CD4-positive, alpha-beta T cell (primary cell): ENCODE measurements around the gene PHF21B. TPM values are rescaled to one million over a fixed set of nuclear protein-coding genes. Genes with fewer than 3 reads are reported as not detected.

Experiments
- ATAC-seq: fragments of 200-7000 bp; cut with Tn5 transposase; one replicate; pipeline ENCODE4 v1.10.0; 2022; ENCODE audit warnings: mild to moderate bottlenecking; ENCODE audit not compliant: poor library complexity
- CTCF ChIA-PET: fragments of 350-600 bp; sonication (Branson Sonifier 250); formaldehyde crosslinking; loops from one replicate; lab custom pipeline; 2021; ENCODE audit warnings: antibody characterized with exemption, inconsistent platforms; lab: Charles Lee
- POLR2A ChIA-PET: fragments of 350-600 bp; sonication (Branson Sonifier 250); formaldehyde crosslinking; loops from one replicate; lab custom pipeline; 2021; ENCODE audit warnings: antibody characterized with exemption, inconsistent platforms; lab: Charles Lee
- DNase-seq, 14 experiments: peaks; one replicate each; pipeline ENCODE4 v3.0.0-alpha.2; 2013 to 2020; ENCODE audit warnings: mixed read lengths in 2 of 14
- H3K27ac ChIP-seq, 2 donors: one replicate each; pipeline versions ENCODE4 v1.5.1 to v1.7.0; 2013; ENCODE audit warnings: low read length in 2 of 2, low read depth in 1 of 2, mild to moderate bottlenecking in 1 of 2
- H3K27me3 ChIP-seq, 2 experiments: 1 replicate in 1 of 2; 2 replicates in 1 of 2; pipeline versions ENCODE4 v1.6.1 to v1.7.0; 2013; ENCODE audit warnings: low read length in 2 of 2, control low read depth in 1 of 2, mild to moderate bottlenecking in 1 of 2, moderate library complexity in 1 of 2; ENCODE audit not compliant: insufficient read depth in 2 of 2, control insufficient read depth in 1 of 2
- H3K36me3 ChIP-seq: one replicate; pipeline ENCODE4 v1.6.1; 2013; ENCODE audit warnings: low read length, control low read depth; ENCODE audit not compliant: insufficient read depth
- H3K4me1 ChIP-seq: one replicate; pipeline ENCODE4 v1.6.1; 2013; ENCODE audit warnings: low read length, control low read depth; ENCODE audit not compliant: insufficient read depth
- H3K4me3 ChIP-seq: one replicate; pipeline ENCODE4 v1.5.1; 2013; ENCODE audit warnings: mild to moderate bottlenecking, low read length, moderate library complexity
- H3K9me3 ChIP-seq, 2 experiments: 1 replicate in 1 of 2; 2 replicates in 1 of 2; pipeline versions ENCODE4 v1.6.1 to v1.7.0; 2013; ENCODE audit warnings: low read length in 2 of 2, mild to moderate bottlenecking in 2 of 2, control low read depth in 1 of 2, moderate library complexity in 1 of 2; ENCODE audit not compliant: control insufficient read depth in 1 of 2, insufficient read depth in 1 of 2
- H3K27ac Mint-ChIP-seq: one replicate; pipeline ENCODE4 v1.8.0; 2020; ENCODE audit warnings: mixed read lengths
- H3K27me3 Mint-ChIP-seq: one replicate; pipeline ENCODE4 v1.8.0; 2021; ENCODE audit warnings: mixed read lengths
- H3K36me3 Mint-ChIP-seq: one replicate; pipeline ENCODE4 v1.8.0; 2021; ENCODE audit warnings: low read depth, mixed read lengths
- H3K4me1 Mint-ChIP-seq: one replicate; pipeline ENCODE4 v1.8.0; 2021; ENCODE audit warnings: low read depth, mixed read lengths
- H3K4me3 Mint-ChIP-seq: one replicate; pipeline ENCODE4 v1.8.0; 2020; ENCODE audit warnings: mild to moderate bottlenecking, mixed read lengths
- H3K9me3 Mint-ChIP-seq: one replicate; pipeline ENCODE4 v1.8.0; 2020; ENCODE audit warnings: mixed read lengths
- intact Hi-C, 2 experiments: fragments of 100-400 bp; cut with DNase I in 1 of 2; cut with micrococcal nuclease in 1 of 2; formaldehyde crosslinking; loops; one replicate each; pipeline versions ENCODE4 v1.15.1 to v1.9.0; 2023 to 2025; cut with DNase I, micrococcal nuclease
- total RNA-seq, 174 experiments: library from RNA in 2 of 174; stranded (reverse) in 2 of 174; gene quantifications; one replicate each; pipeline ENCODE4 v1.2.3 and lab custom pipeline; 2021 to 2026
- TF ChIP-seq, protein P1 (sequence below): fragments of 200-600 bp; IDR thresholded peaks from one replicate; pipeline ENCODE4 v1.8.0; 2022; ENCODE audit warnings: antibody characterized with exemption, mild to moderate bottlenecking

PHF21B gene
- total RNA-seq, 2 experiments from 2014 or later, result not detected

DNA sequence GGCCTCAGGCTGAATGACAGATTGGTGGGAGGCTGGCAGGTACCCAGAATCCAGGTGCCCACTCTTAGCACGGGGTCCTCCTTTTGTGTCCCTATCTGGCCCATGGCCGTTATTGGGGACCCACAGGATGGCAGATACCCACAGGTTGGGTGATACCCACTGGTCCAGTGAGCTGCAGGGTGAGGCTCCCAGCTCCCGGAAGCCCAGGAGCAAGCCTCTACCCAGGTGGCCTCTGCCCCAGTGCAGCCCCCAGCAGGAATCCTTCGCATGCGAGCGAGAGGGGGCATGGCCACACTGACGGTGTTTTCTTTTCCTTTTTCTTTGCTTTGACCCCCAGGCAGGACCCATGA is 116.1 kb downstream of the PHF21B start:
- H3K36me3 ChIP-seq, result no peaks in the 10 kb centered on the region
- no peaks in the 10 kb centered on the region for H3K27me3 ChIP-seq
- intact Hi-C loops, result no loop called here
- ChIA-PET CTCF (no interaction called here), POLR2A (no interaction called here)
- no peak overlapping the region for H3K27ac ChIP-seq
- H3K36me3 Mint-ChIP-seq, result no peaks in the 10 kb centered on the region
- H3K9me3 Mint-ChIP-seq, result no peaks in the 10 kb centered on the region
- TF ChIP-seq, protein P1, sequence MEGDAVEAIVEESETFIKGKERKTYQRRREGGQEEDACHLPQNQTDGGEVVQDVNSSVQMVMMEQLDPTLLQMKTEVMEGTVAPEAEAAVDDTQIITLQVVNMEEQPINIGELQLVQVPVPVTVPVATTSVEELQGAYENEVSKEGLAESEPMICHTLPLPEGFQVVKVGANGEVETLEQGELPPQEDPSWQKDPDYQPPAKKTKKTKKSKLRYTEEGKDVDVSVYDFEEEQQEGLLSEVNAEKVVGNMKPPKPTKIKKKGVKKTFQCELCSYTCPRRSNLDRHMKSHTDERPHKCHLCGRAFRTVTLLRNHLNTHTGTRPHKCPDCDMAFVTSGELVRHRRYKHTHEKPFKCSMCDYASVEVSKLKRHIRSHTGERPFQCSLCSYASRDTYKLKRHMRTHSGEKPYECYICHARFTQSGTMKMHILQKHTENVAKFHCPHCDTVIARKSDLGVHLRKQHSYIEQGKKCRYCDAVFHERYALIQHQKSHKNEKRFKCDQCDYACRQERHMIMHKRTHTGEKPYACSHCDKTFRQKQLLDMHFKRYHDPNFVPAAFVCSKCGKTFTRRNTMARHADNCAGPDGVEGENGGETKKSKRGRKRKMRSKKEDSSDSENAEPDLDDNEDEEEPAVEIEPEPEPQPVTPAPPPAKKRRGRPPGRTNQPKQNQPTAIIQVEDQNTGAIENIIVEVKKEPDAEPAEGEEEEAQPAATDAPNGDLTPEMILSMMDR, result no peak
- H3K4me1 Mint-ChIP-seq, result no peaks in the 10 kb centered on the region
- DNase-seq, result peak in 1 of 14 experiments; percentile 23
- H3K4me3 ChIP-seq, result no peak overlapping the region
- H3K27me3 Mint-ChIP-seq, result no peaks in the 10 kb centered on the region
- no peak overlapping the region for H3K4me3 Mint-ChIP-seq
- no peaks in the 10 kb centered on the region for H3K4me1 ChIP-seq
- ATAC-seq, result no peak
- H3K27ac Mint-ChIP-seq, result no peak overlapping the region
- H3K9me3 ChIP-seq, result peaks cover 0 to 4% of the 10 kb centered on the region in 2 experiments

DNA sequence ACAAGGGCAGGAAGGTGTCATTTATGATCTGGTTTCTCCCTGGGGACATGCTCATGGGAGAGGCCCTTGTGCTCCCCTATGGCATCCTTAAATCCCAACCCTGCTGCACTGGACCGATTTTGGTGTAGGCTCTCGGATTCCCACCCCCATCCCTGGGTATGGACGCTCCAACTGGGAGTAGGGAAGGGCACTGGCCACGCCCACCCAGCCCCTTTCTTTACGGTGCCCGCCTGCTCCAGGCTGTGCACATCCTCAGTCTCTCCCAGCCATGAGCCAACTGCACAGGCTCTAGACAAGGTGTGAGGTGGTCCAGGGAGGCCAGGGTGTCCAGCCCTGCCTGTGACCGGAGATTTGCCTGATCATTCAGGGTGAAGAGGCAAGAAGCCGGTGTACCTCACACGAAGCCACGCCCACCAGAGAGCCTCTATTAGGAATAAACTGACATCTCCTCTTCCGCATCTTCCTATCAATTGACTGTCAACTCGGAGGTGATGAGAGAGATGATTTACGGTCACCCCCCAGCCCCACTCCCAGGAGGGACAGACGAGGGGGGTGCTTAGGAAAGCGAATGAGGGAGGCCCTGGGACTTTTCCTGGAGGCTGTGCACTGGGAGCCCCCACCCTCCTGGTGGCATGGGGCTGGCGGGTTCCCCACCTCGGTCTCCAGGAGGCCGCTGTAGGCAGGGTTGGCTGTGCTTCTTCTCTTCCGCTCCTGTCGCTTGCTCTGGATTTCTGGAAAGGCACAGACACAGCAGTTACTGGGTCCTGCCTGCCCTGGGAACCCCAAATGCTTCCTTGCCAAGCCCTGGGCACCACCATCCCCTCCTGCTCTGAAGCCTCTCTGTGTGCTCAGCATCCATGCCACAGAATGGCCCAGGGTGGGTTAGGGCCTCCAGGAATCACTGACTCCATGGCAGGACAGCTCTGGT is 116.7 kb downstream of the PHF21B start:
- Histone ChIP-seq H3K4me1 (no peaks in the 10 kb centered on the region), H3K36me3 (no peaks in the 10 kb centered on the region), H3K4me3 (no peak overlapping the region), H3K27ac (no peak overlapping the region), H3K9me3 (peaks cover 0 to 1% of the 10 kb centered on the region in 2 experiments), H3K27me3 (no peaks in the 10 kb centered on the region)
- Mint-ChIP-seq H3K4me3 (no peak overlapping the region), H3K4me1 (no peaks in the 10 kb centered on the region), H3K36me3 (no peaks in the 10 kb centered on the region), H3K27ac (no peak overlapping the region), H3K27me3 (no peaks in the 10 kb centered on the region), H3K9me3 (no peaks in the 10 kb centered on the region)
- TF ChIP-seq, protein P1, result no peak
- CTCF ChIA-PET, result no interaction called here
- no peak for ATAC-seq
- DNase-seq, result peak in 1 of 14 experiments; percentile 19
- intact Hi-C loops, result no loop called here
- POLR2A ChIA-PET, result no interaction called here

DNA sequence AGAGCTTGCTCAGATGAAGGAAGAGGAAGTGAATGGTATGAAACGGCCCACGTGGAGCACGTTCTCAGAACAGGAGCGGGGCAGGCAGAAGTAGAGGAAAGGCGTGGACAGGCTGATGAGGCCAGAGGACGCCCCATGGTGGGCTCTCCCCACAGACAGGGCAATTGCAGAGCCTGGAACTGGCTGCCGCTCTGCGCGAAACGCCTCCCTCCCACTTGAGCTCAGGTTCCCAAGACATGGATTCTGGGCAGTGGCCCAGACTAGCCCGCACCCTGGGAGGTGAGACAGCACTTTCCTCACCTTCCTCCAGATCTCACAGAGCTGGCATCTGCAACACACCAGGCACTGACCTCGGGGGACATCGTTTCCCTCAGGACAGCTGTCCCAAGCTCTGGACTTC is 117.6 kb downstream of the PHF21B start:
- Mint-ChIP-seq H3K9me3 (no peaks in the 10 kb centered on the region), H3K36me3 (no peaks in the 10 kb centered on the region), H3K4me3 (no peak overlapping the region), H3K27me3 (no peaks in the 10 kb centered on the region), H3K27ac (no peak overlapping the region), H3K4me1 (no peaks in the 10 kb centered on the region)
- Histone ChIP-seq H3K27me3 (no peaks in the 10 kb centered on the region), H3K9me3 (no peaks in the 10 kb centered on the region), H3K36me3 (no peaks in the 10 kb centered on the region), H3K4me1 (no peaks in the 10 kb centered on the region), H3K27ac (no peak overlapping the region), H3K4me3 (no peak overlapping the region)
- ChIA-PET POLR2A (no interaction called here), CTCF (no interaction called here)
- intact Hi-C loops, result no loop called here
- TF ChIP-seq, protein P1, result no peak
- no peak for ATAC-seq
- peak in 1 of 14 experiments; percentile 22 for DNase-seq
